IMR-90 (cell line): ENCODE measurements around the gene CCDC141.

ENCODE experiments used
- CEBPB ChIP-seq: IDR thresholded peaks from 2 replicates; pipeline ENCODE4 v1.6.1; 2012; ENCODE audit warnings: low read depth, low read length, improper control_type of control experiment
- POLR2A ChIP-seq: IDR thresholded peaks from 2 replicates; pipeline ENCODE4 v1.6.1; 2012; ENCODE audit warnings: mild to moderate bottlenecking, low read depth, low read length
- RFX5 ChIP-seq: IDR thresholded peaks from 2 replicates; pipeline ENCODE4 v1.8.0; 2012; ENCODE audit warnings: low read depth, mild to moderate bottlenecking, low read length, moderate library complexity

- no peak for TF ChIP-seq CEBPB
- TF ChIP-seq POLR2A, result no peak
- TF ChIP-seq RFX5, result no peak
Observed at GRCh38 chr2:178915423-178916173, 134.3 kb downstream of the CCDC141 start.
